Right atrium auricular region (tissue), 2 donors: ENCODE data around the gene ATXN7L3. TPM values are rescaled to one million over a fixed set of nuclear protein-coding genes. Genes with fewer than 3 reads are reported as not detected.

Experiments
- DNase-seq: peaks from one replicate; pipeline ENCODE4 v3.0.0-alpha.2; 2019; ENCODE audit warnings: low spot score
- H3K27ac ChIP-seq, 2 donors: fragments of 200-600 bp; sonication (generic); 1 replicate in 1 of 2; 2 replicates in 1 of 2; pipeline ENCODE4 v1.5.1; 2016 to 2019
- H3K27me3 ChIP-seq, 2 donors: fragments of 200-600 bp; sonication (generic); one replicate each; pipeline versions ENCODE4 v1.5.1 to v1.6.0; 2017 to 2019
- H3K36me3 ChIP-seq: fragments of 200-600 bp; sonication (generic); one replicate; pipeline ENCODE4 v1.5.1; 2016
- H3K4me1 ChIP-seq, 2 donors: fragments of 200-600 bp; sonication (generic); one replicate each; pipeline versions ENCODE4 v1.5.1 to v1.6.0; 2017 to 2019
- H3K4me3 ChIP-seq, 2 donors: fragments of 200-600 bp; sonication (generic); 1 replicate in 1 of 2; 2 replicates in 1 of 2; pipeline ENCODE4 v1.5.1; 2017 to 2019; ENCODE audit warnings: mild to moderate bottlenecking in 1 of 2, moderate library complexity in 1 of 2
- H3K9me3 ChIP-seq, 2 donors: fragments of 200-600 bp; sonication (generic); one replicate each; pipeline ENCODE4 v1.5.1; 2019
- CTCF ChIP-seq, 2 donors: fragments of 200-600 bp; sonication (generic); IDR thresholded peaks; one replicate each; pipeline ENCODE4 v1.5.1; 2019; ENCODE audit warnings: antibody characterized with exemption in 2 of 2
- total RNA-seq, 2 donors: library from RNA; depleted of rRNA; stranded (reverse); fragments of >200 nt; gene quantifications; one replicate each; pipeline ENCODE4 v1.1.0, GENCODE V29; 2016

The ATXN7L3 gene
- total RNA-seq, 2 donors from 2014 or later = 24.5 to 38.9 TPM

DNA sequence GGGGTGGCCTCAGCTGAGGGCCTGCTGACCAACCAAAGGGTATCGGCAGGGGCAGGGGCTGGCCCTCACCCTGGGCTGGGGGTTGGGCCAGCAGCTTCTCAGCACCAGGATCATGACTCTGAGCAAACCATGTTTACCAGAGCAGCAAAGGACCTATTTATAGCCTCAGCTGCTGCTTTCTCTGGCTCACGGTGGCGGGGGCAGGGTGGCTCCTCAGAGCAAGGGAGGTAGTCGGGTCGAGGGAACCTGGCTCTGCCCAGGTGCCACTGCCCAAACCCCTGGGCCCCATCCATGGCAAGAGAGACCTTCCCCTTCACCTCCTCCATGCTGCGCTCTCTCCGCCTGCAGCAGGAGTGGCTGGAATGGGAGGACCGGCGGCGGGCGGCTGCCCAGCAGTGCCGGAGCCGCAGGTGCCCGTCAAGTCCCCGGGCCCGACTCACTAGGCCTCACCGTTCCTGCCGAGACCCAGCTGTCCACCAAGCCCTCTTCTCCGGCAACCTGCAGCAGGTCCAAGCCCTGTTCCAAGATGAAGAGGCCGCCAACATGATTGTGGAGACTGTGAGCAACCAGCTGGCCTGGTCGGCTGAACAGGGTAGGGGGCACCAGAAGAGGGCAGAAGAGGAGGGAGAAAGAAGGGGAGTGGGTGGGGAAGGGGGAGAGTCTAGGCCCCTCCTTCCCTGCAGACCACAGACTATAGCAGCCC is 29.0 kb downstream of the ATXN7L3 start, which contains the start of gene ASB16:
Gene ASB16, plus strand, starts transcription at position 206 of the 703 bp plus-strand sequence. Its CDS starts 86 bp downstream, at position 292.
- TF ChIP-seq CTCF (IDR thresholded peaks at IDR 0.05) = peak in 1 of 2 donors; percentile 42
- DNase-seq = no peak

GRCh38 chr17:44170135-44170498 is 29.6 kb downstream of the ATXN7L3 start:
- no peak for DNase-seq
- Histone ChIP-seq H3K9me3 (no peaks in the 10 kb centered on the region), H3K4me3 (peak overlapping the region in 1 of 2 donors; percentile 47), H3K4me1 (peaks cover 0 to 16% of the 10 kb centered on the region in 2 donors), H3K27ac (peak overlapping the region; percentile 85 to 94), H3K27me3 (no peaks in the 10 kb centered on the region), H3K36me3 (no peaks in the 10 kb centered on the region)
- TF ChIP-seq CTCF (IDR thresholded peaks at IDR 0.05) = no peak

More for the DNA sequence above, 29.0 kb downstream of the ATXN7L3 start, which contains the start of gene ASB16:
- Histone ChIP-seq H3K27me3 (no peaks in the 10 kb centered on the region), H3K4me1 (peaks cover 0 to 16% of the 10 kb centered on the region in 2 donors), H3K9me3 (no peaks in the 10 kb centered on the region), H3K27ac (peak within 1 kb of the TSS; percentile 85 to 94), H3K36me3 (no peaks in the 10 kb centered on the region), H3K4me3 (peak within 1 kb of the TSS; percentile 33 to 47)

GRCh38 chr17:44167181-44167861 is 32.4 kb downstream of the ATXN7L3 start:
- DNase-seq = no peak
- no peaks in the 10 kb centered on the region for H3K9me3 ChIP-seq
- no peaks in the 10 kb centered on the region for H3K36me3 ChIP-seq
- no peak for TF ChIP-seq CTCF (IDR thresholded peaks at IDR 0.05)
- no peak overlapping the region for H3K4me3 ChIP-seq
- peak overlapping the region in 1 of 2 donors; percentile 33 for H3K27ac ChIP-seq
- peaks cover 0 to 16% of the 10 kb centered on the region in 2 donors for H3K4me1 ChIP-seq
- H3K27me3 ChIP-seq = no peaks in the 10 kb centered on the region

- no peaks in the 10 kb centered on the region for H3K36me3 ChIP-seq
- no peaks in the 10 kb centered on the region for H3K9me3 ChIP-seq
- DNase-seq = no peak
- H3K27ac ChIP-seq = no peak overlapping the region
- no peak for TF ChIP-seq CTCF (IDR thresholded peaks at IDR 0.05)
- no peaks in the 10 kb centered on the region for H3K27me3 ChIP-seq
- no peak overlapping the region for H3K4me3 ChIP-seq
- no peaks in the 10 kb centered on the region for H3K4me1 ChIP-seq
Measured at GRCh38 chr17:44164476-44164875, 35.2 kb downstream of the ATXN7L3 start.

DNA sequence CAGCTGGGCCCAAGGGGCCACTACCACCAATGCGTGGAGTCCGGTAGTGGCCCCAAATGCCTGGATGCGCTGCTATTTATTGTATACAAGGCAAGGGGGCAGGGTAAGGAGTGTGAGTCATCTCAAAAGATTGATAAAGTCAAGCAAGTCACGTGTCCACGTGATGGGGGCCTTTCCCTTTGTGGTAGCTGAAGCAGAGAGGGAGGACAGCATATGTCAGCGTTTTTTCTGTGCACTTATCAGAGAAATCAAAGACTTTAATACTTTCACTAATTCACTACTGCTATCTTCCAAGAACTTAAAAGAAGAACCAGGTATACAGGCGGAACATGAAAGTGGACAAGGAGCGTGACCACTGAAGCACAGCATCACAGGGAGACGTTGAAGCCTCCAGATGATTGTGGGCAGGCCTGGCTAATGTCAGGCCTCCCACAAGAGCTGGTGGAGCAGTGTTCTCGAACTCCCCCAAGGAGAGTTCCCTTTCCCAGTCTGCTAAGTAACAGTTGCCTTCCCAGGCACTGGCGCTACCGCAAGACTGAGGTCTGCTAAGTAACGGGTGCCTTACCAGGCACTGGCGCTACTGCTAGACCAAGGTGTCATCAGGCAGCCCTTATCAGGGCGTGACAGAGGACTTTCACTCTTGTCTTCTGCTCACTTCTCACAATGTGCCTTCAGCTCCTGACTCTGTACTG is 40.0 kb downstream of the ATXN7L3 start:
- no peak for TF ChIP-seq CTCF (IDR thresholded peaks at IDR 0.05)
- H3K9me3 ChIP-seq = no peaks in the 10 kb centered on the region
- no peak overlapping the region for H3K27ac ChIP-seq

More for the DNA sequence above, 40.0 kb downstream of the ATXN7L3 start:
- Histone ChIP-seq H3K27me3 (no peaks in the 10 kb centered on the region), H3K4me3 (no peak overlapping the region), H3K36me3 (no peaks in the 10 kb centered on the region), H3K4me1 (no peaks in the 10 kb centered on the region)
- no peak for DNase-seq
